OCI-LY3 (cell line): Measurements from ENCODE around the gene ZNF764.

Experiments
- H2AFZ ChIP-seq: fragments of 200-600, 300-600 bp; shearing (Covaris generic); 2 replicates; pipeline ENCODE4 v1.6.0; 2014; ENCODE audit warnings: antibody characterized with exemption, low read depth, low read length
- H3K27ac ChIP-seq: fragments of 200-600, 300-600 bp; sonication (generic); 2 replicates; pipeline ENCODE4 v1.5.1; 2014; ENCODE audit warnings: mild to moderate bottlenecking, low read length, moderate library complexity, mixed read lengths
- H3K27me3 ChIP-seq: fragments of 200-600, 300-600 bp; sonication (generic); 2 replicates; pipeline ENCODE4 v1.6.1; 2014; ENCODE audit warnings: low read depth, low read length, mixed read lengths
- H3K36me3 ChIP-seq: fragments of 200-600, 300-600 bp; sonication (generic); replicated peaks from 2 replicates; pipeline ENCODE3; 2014; ENCODE audit warnings: low read depth, low read length, mixed read lengths
- H3K4me1 ChIP-seq: fragments of 300-600, 200-600 bp; sonication (generic); 2 replicates; pipeline ENCODE4 v1.6.1; 2014; ENCODE audit warnings: low read length, mixed read lengths
- H3K4me2 ChIP-seq: fragments of 200-600, 300-600 bp; sonication (generic); 2 replicates; pipeline ENCODE4 v1.6.1; 2014; ENCODE audit warnings: low read length, mixed read lengths
- H3K4me3 ChIP-seq: fragments of 300-600, 200-600 bp; sonication (generic); 2 replicates; pipeline ENCODE4 v1.5.1; 2014; ENCODE audit warnings: antibody characterized with exemption, mild to moderate bottlenecking, low read length, moderate library complexity
- H3K79me2 ChIP-seq: fragments of 300-600, 200-600 bp; shearing (Covaris generic); 2 replicates; pipeline ENCODE4 v1.6.1; 2014; ENCODE audit warnings: mild to moderate bottlenecking, low read length, mixed read lengths
- H3K9ac ChIP-seq: fragments of 300-600, 200-600 bp; shearing (Covaris generic); 2 replicates; pipeline ENCODE4 v1.6.0; 2014; ENCODE audit warnings: mild to moderate bottlenecking, low read length, moderate library complexity
- H3K9me3 ChIP-seq: fragments of 200-600, 300-600 bp; shearing (Covaris generic); 2 replicates; pipeline ENCODE4 v1.6.1; 2014; ENCODE audit warnings: low read length, mixed read lengths; ENCODE audit not compliant: insufficient read depth
- H4K20me1 ChIP-seq: fragments of 200-600, 300-600 bp; sonication (generic); 2 replicates; pipeline ENCODE4 v1.6.1; 2016; ENCODE audit warnings: low read length, mixed read lengths; ENCODE audit not compliant: insufficient read depth
- CTCF ChIP-seq: fragments of 200-600, 300-600 bp; sonication (generic); IDR thresholded peaks from 2 replicates; pipeline ENCODE4 v1.5.1; 2014; ENCODE audit warnings: antibody characterized with exemption, low read length, low read depth
- EZH2phosphoT487 ChIP-seq: fragments of 200-600 bp; shearing (Covaris generic); IDR thresholded peaks from 2 replicates; pipeline ENCODE4 v1.6.1; 2018; ENCODE audit warnings: antibody characterized with exemption, mixed run types, low read depth

The ZNF764 gene

DNA sequence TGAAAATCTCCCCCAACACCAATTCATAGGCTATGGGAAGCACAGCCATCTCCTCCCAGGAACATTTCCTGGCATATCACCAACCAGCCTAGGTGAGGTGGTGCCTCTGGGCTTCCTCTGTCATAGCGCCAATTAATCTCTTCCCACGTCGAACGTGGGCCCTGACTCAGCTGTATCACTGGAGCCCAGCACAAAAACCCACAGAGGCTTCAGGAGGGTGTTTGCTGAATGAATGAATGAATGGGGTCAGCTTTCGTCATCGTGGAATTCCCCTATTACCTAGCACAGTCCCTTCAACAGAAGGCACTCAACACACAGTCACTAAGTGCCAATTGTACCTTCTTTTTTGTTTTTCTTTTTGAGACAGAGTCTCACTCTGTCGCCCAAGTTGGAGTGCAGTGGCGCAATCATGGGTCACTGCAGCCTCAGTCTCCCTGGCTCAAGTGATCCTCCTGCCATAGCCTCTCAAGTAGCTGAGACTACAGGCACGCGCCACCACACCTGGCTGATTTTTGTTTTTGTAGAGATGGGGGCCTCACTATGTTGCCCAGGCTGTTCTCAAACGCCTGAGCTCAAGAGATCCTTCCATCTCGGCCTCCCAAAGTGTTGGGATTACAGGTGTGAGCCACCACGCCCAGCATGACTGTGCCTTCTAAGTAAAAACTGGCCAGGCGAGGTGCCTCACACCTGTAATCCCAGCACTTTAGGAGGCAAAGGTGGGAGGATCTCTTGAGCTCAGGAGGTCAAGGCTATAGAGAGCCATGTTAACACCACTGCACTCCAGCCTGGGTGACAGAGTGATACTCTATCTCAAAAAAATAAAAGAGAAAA is 9.2 kb upstream of the ZNF764 start:
- Histone ChIP-seq H3K27ac (no peak overlapping the region), H3K27me3 (no peaks in the 10 kb centered on the region), H3K4me1 (peaks cover 17% of the 10 kb centered on the region; the same call in 1 of the 2 replicates), H4K20me1 (no peaks in the 10 kb centered on the region), H3K4me3 (no peak overlapping the region), H2AFZ (no peak overlapping the region), H3K79me2 (0 out of 2 replicates have a peak, but pooled peaks cover 5% of the 10 kb centered on the region), H3K36me3 (no peaks in the 10 kb centered on the region), H3K9ac (no peak overlapping the region), H3K9me3 (no peaks in the 10 kb centered on the region), H3K4me2 (no peak overlapping the region)
- TF ChIP-seq CTCF = no peak
- TF ChIP-seq EZH2phosphoT487 = no peak

DNA sequence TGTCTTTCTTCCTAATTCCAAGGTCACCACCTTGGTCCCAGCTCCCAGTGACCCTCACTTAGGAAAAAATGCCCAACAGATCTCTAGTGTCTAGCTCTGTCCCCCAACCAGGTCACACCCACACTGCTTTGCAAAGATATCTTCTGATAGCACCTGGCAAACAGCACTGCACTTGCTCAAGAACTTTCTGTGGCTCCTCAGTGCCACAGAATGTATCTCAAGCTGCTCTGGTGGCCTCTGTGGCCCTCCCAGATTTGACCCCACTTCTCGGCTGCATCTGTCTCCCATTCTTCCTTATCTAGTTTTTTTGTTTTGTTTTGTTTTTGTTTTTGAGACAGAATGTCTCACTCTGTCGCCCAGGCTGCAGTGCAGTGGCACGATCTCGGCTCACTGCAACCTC is 8.4 kb upstream of the ZNF764 start:
- Histone ChIP-seq H3K9me3 (no peaks in the 10 kb centered on the region), H3K4me2 (no peak overlapping the region), H3K9ac (no peak overlapping the region), H3K4me3 (no peak overlapping the region), H3K4me1 (peaks cover 17% of the 10 kb centered on the region; the same call in 1 of the 2 replicates), H3K79me2 (0 out of 2 replicates have a peak, but pooled peaks cover 5% of the 10 kb centered on the region), H3K36me3 (no peaks in the 10 kb centered on the region), H3K27ac (no peak overlapping the region), H3K27me3 (no peaks in the 10 kb centered on the region), H4K20me1 (no peaks in the 10 kb centered on the region), H2AFZ (no peak overlapping the region)
- TF ChIP-seq EZH2phosphoT487 (no peak), CTCF (no peak)

GRCh38 chr16:30565984-30566383 is 7.8 kb upstream of the ZNF764 start:
- H4K20me1 ChIP-seq = no peaks in the 10 kb centered on the region
- no peak overlapping the region for H3K4me2 ChIP-seq
- H3K79me2 ChIP-seq = 0 out of 2 replicates have a peak, but pooled peaks cover 2% of the 10 kb centered on the region
- no peak overlapping the region for H3K27ac ChIP-seq
- no peaks in the 10 kb centered on the region for H3K9me3 ChIP-seq
- H2AFZ ChIP-seq = no peak overlapping the region; the same call in 1 of the 2 replicates
- peaks cover 18% of the 10 kb centered on the region; the same call in 1 of the 2 replicates for H3K4me1 ChIP-seq
- TF ChIP-seq CTCF (no peak), EZH2phosphoT487 (no peak)
- H3K27me3 ChIP-seq = no peaks in the 10 kb centered on the region
- no peak overlapping the region for H3K9ac ChIP-seq
- no peak overlapping the region for H3K4me3 ChIP-seq
- H3K36me3 ChIP-seq = no peaks in the 10 kb centered on the region

- H3K79me2 ChIP-seq = no peaks in the 10 kb centered on the region
- no peak overlapping the region for H3K4me3 ChIP-seq
- H4K20me1 ChIP-seq = no peaks in the 10 kb centered on the region
- H3K9ac ChIP-seq = no peak overlapping the region
- no peak overlapping the region; the same call in 1 of the 2 replicates for H2AFZ ChIP-seq
- H3K36me3 ChIP-seq = no peaks in the 10 kb centered on the region
- H3K27ac ChIP-seq = no peak overlapping the region
- H3K9me3 ChIP-seq = no peaks in the 10 kb centered on the region
- no peak overlapping the region for H3K4me2 ChIP-seq
- no peaks in the 10 kb centered on the region for H3K27me3 ChIP-seq
- TF ChIP-seq CTCF (no peak), EZH2phosphoT487 (no peak)
- peaks cover 16% of the 10 kb centered on the region; the same call in 1 of the 2 replicates for H3K4me1 ChIP-seq
Measured at GRCh38 chr16:30565526-30565925, 7.4 kb upstream of the ZNF764 start.
